Activated naive CD8-positive, alpha-beta T cell (primary cell): ENCODE data around the gene PAM.

Source experiments
- H3K27ac Mint-ChIP-seq: one replicate; pipeline ENCODE4 v1.8.0; 2021; ENCODE audit warnings: mixed read lengths
- H3K27me3 Mint-ChIP-seq: one replicate; pipeline ENCODE4 v1.8.0; 2021; ENCODE audit warnings: mixed read lengths
- H3K36me3 Mint-ChIP-seq: one replicate; pipeline ENCODE4 v1.8.0; 2021; ENCODE audit warnings: mixed read lengths
- H3K4me1 Mint-ChIP-seq: one replicate; pipeline ENCODE4 v1.8.0; 2021; ENCODE audit warnings: low read depth, mixed read lengths
- H3K4me3 Mint-ChIP-seq: one replicate; pipeline ENCODE4 v1.8.0; 2021; ENCODE audit warnings: mild to moderate bottlenecking, mixed read lengths
- H3K9me3 Mint-ChIP-seq: one replicate; pipeline ENCODE4 v1.8.0; 2021; ENCODE audit warnings: low read depth, mixed read lengths

The PAM gene

DNA sequence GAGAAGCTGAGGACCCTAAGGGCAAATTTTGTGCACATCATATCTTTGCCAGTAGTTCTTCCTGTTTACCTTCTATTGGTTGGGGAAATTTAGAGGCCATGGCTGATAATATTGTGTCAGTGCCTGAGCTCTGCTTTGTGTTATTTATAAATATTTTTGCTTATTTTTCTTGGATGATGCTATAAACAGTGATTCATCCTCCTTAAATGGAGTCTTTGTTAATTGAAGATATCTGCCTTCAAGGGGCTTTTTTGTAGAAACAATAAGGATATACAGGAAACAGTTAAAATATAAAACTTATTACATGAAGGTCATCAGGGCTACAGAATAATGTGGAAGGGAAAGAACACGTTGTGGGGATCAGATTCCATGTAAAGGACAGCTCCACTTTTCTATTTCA, 78.0 kb downstream of the PAM start:
- Mint-ChIP-seq H3K4me3 (no peak overlapping the region), H3K36me3 (peaks cover 13% of the 10 kb centered on the region), H3K27ac (no peak overlapping the region), H3K4me1 (peaks cover 14% of the 10 kb centered on the region), H3K9me3 (no peaks in the 10 kb centered on the region), H3K27me3 (no peaks in the 10 kb centered on the region)

DNA sequence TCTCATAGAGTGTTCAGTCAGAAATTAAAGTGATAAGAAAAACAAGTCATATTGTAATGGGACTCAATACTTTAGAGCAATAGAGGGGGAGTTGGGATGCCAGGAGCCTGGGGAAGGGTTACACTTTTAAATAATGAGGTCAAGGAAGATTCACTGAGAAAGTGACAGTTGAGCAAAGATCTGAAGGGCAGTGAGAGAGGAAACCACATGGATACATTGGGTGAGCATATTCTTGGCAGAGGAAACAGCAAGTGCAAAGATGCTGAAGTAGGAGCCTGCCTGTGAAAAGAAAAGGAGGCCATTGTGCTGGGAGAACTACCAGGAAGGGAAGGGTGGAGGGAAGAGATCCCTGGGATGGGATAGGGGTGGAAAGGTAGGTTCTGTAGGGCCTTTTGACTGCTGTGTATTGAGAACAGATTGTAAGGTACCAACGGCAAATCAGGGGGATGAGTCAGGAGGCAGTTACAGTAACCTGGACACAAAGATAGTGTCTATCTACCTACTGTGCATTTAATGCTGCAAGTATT, 79.4 kb downstream of the PAM start:
- Mint-ChIP-seq H3K9me3 (no peaks in the 10 kb centered on the region), H3K4me1 (peaks cover 14% of the 10 kb centered on the region), H3K36me3 (peaks cover 10% of the 10 kb centered on the region), H3K4me3 (no peak overlapping the region), H3K27ac (no peak overlapping the region), H3K27me3 (no peaks in the 10 kb centered on the region)

DNA sequence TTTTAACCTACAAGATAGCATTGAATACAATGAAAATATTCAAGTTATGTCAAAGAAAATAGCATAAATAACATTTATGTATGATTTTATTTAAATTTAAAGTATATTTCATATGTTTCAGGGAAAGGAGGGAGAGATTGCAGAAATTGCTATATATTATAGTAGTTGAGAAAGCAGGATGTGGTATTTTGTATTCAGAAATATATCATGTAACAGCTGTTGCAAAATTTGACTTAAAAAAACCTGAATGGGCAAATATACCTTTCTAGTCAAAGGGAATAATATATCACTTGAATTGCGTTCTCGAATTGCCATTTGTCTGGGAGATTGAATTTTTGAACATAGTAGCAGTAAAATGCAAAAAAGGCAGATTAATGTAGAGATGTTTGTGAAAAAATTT, 80.6 kb downstream of the PAM start:
- Mint-ChIP-seq H3K9me3 (no peaks in the 10 kb centered on the region), H3K4me3 (no peak overlapping the region), H3K27me3 (no peaks in the 10 kb centered on the region), H3K36me3 (peaks cover 5% of the 10 kb centered on the region), H3K27ac (no peak overlapping the region), H3K4me1 (peaks cover 14% of the 10 kb centered on the region)

DNA sequence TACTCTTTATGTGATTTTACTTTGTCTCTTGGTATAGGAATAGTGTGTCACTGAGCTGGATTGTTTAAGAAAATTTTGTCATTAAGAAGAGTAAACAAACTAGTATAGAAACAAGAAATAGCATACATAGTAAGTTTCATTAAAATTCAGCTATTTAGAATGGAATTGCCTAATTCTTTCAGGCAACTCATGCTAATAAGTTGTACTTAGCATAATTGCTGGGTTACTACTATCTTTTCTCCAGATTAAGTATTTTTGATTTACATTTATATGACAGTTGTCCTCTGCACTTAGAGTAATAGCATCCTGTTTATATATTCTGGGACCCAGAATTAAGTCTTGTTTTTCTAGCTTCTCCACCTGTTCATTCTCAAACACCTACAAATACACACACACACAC, 85.9 kb downstream of the PAM start:
- no peak overlapping the region for H3K27ac Mint-ChIP-seq
- no peaks in the 10 kb centered on the region for H3K27me3 Mint-ChIP-seq
- H3K4me3 Mint-ChIP-seq, result no peak overlapping the region
- peaks cover 5% of the 10 kb centered on the region for H3K4me1 Mint-ChIP-seq
- H3K36me3 Mint-ChIP-seq, result peaks cover 14% of the 10 kb centered on the region
- no peaks in the 10 kb centered on the region for H3K9me3 Mint-ChIP-seq

DNA sequence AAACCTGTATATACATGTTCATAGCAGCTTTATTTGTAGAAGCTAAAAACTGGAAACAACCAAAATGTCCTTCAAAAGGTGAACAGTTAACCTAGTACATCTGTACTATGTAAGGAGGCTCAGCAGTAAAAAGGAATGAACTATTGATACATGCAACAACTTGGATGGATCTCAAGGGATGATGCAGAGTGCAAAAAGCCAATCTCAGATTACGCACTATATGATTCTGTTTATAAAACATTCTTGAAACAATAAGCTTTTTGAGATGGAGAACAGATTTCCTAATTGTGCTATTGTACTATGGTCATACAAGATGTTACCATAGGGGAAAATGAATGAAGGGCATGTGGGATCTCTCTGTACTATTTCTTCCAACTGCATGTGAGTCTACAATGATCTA, 88.9 kb downstream of the PAM start:
- H3K9me3 Mint-ChIP-seq, result peaks cover 9% of the 10 kb centered on the region
- H3K4me3 Mint-ChIP-seq, result no peak overlapping the region
- peaks cover 20% of the 10 kb centered on the region for H3K36me3 Mint-ChIP-seq
- no peaks in the 10 kb centered on the region for H3K27me3 Mint-ChIP-seq
- H3K4me1 Mint-ChIP-seq, result no peaks in the 10 kb centered on the region
- H3K27ac Mint-ChIP-seq, result no peak overlapping the region

DNA sequence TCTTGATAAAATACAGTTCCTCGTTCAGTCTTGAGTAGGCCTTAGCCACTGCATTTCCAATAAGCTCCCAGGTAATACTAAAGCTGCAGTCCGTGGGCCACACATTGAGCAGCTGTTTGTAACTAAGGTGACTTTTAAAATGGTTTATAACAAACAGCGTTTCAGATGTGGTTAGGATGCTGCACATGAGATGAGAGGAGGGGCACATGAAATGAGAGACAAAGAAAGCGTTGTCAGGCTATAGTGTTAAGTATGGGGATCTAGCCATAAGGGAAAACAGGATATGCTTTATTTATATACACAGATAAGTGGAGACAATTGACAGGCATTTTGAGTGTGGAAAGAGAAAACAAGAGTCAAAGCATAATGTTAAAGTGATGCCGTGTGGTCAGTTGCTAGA, 89.9 kb downstream of the PAM start:
- H3K36me3 Mint-ChIP-seq, result peaks cover 20% of the 10 kb centered on the region
- no peak overlapping the region for H3K4me3 Mint-ChIP-seq
- no peaks in the 10 kb centered on the region for H3K4me1 Mint-ChIP-seq
- H3K27me3 Mint-ChIP-seq, result no peaks in the 10 kb centered on the region
- peaks cover 9% of the 10 kb centered on the region for H3K9me3 Mint-ChIP-seq
- no peak overlapping the region for H3K27ac Mint-ChIP-seq

DNA sequence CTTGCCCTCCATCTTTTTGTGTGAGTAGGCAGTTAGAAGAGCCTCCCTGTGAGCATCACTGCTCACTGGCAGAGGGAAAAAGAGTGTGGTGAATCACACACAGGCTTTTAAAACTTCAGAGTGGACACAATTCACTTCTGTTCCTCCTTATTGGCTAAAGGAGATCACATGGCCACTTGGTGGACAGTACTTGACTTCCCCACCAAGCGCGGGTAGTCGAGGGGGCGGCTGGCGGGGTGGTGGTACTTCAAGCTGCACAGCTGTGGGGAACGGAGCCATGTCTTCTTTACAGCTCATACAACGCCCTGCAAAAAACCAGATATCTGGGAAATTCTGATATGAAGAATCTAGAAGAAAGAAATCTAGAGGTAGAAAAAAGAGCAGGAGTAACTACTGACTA, 95.4 kb downstream of the PAM start:
- peaks cover 9% of the 10 kb centered on the region for H3K9me3 Mint-ChIP-seq
- H3K27ac Mint-ChIP-seq, result no peak overlapping the region
- peaks cover 2% of the 10 kb centered on the region for H3K4me1 Mint-ChIP-seq
- H3K4me3 Mint-ChIP-seq, result no peak overlapping the region
- no peaks in the 10 kb centered on the region for H3K27me3 Mint-ChIP-seq
- peaks cover 10% of the 10 kb centered on the region for H3K36me3 Mint-ChIP-seq

DNA sequence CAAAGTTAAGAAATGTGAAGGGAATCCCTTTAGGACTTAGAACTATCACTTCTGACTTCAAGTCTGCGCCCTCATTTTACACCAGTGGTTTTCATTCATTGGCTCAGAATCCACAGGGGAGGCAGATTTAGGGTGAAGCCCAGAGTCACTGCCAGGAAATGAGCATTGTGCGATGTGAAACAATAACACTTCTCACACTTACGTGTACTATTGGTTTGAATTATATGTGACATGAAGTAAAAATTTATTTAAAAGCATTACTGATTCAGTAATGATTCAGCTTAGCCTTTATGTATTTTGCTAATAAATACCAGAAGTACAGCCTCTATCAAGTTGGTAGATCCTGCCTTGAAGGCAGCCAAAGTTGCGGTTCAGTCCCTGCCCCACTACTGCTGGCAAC, 98.6 kb downstream of the PAM start:
- H3K27me3 Mint-ChIP-seq, result no peaks in the 10 kb centered on the region
- H3K4me3 Mint-ChIP-seq, result no peak overlapping the region
- H3K36me3 Mint-ChIP-seq, result peaks cover 2% of the 10 kb centered on the region
- H3K4me1 Mint-ChIP-seq, result peaks cover 6% of the 10 kb centered on the region
- peaks cover 3% of the 10 kb centered on the region for H3K9me3 Mint-ChIP-seq
- no peak overlapping the region for H3K27ac Mint-ChIP-seq

DNA sequence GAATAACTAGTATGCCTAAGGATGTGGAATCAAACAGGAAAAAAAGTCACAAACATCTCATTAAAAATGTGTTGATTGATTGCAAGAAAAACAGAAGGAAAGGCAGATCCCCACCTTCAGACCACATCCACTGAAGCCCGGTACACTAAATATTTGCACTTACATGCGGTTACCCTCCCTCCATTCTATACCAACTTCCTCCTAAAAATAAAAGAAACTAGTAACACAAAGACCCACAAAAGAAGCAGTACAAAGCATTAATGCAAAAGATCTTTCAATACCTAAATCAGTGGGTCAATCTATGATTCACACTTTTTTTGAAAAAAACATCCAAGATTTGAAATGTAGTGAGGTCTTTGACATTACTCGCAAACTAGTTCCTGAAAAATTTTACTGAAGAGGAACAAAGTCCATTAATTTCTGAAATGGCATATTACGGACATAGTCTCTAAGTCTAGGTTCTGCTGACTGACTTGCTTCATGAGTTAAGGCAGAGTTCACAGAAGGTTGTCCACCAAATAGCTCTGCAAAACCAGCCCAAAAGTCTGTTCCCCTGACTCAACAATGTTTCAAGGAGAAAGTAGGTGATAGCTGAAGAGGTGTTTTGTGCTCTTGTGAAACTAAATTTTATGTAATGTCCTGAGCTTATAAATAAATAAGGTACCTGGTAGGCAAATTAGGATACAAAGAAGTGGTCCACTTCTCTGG, 100.7 kb downstream of the PAM start:
- no peaks in the 10 kb centered on the region for H3K27me3 Mint-ChIP-seq
- no peak overlapping the region for H3K4me3 Mint-ChIP-seq
- peaks cover 6% of the 10 kb centered on the region for H3K4me1 Mint-ChIP-seq
- no peaks in the 10 kb centered on the region for H3K9me3 Mint-ChIP-seq
- H3K36me3 Mint-ChIP-seq, result peaks cover 4% of the 10 kb centered on the region
- H3K27ac Mint-ChIP-seq, result no peak overlapping the region

DNA sequence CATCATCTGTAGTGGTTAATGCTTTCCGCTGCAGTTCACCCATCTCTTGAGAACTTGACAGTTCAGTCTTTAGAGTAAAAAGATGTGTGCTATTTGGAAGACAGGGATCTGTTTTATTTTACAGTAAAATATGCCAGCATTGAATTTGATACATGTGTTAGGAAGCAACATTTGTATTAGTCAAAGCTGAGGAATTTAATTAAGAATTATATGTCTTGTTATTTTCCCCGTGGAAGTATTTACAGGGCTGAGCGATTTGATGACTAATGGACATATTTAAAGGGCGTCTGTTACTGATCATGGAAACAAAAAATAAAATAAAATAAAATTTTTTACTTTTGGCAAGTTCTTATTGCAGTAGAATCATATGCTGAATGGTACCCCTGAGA, 101.3 kb downstream of the PAM start:
- peaks cover 6% of the 10 kb centered on the region for H3K4me1 Mint-ChIP-seq
- H3K9me3 Mint-ChIP-seq, result no peaks in the 10 kb centered on the region
- H3K27me3 Mint-ChIP-seq, result no peaks in the 10 kb centered on the region
- no peak overlapping the region for H3K27ac Mint-ChIP-seq
- H3K36me3 Mint-ChIP-seq, result peaks cover 5% of the 10 kb centered on the region
- no peak overlapping the region for H3K4me3 Mint-ChIP-seq

DNA sequence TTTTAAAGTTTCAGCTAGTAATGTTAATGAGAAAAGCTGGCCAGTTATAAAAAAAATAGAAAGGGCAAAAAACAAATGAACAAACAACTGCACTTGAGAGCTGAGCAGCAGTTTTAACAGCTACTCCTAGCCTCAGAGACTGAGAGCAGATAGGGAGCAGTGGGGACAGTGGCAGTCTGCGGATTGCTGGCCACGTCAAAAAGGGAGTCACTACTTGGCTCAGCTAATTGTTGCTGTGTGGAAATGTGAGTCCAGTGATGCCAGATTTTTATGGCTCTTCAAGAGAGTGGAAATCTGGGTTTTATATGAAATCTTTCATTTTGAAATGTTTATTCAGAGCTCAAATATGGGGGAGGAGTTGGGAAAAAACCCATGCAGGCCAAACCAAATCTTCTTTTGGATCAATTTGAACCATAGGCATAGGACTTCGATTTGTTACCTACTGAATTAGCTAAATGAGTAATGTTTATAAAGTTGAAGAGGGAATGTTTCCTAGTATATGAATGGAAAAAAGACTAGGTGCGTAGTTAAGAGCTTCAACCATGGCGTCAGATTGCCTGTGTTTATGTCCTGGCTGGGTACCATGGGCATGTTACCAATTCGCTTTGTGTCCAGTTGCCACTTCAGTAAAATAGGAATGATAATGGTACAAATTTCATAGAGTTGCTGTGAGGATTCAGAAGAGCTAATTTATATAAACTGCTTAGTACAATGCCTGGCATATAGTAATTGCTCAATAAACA, 102.1 kb downstream of the PAM start:
- Mint-ChIP-seq H3K27me3 (no peaks in the 10 kb centered on the region), H3K36me3 (peaks cover 6% of the 10 kb centered on the region), H3K27ac (no peak overlapping the region), H3K4me3 (no peak overlapping the region), H3K9me3 (no peaks in the 10 kb centered on the region), H3K4me1 (peaks cover 6% of the 10 kb centered on the region)

DNA sequence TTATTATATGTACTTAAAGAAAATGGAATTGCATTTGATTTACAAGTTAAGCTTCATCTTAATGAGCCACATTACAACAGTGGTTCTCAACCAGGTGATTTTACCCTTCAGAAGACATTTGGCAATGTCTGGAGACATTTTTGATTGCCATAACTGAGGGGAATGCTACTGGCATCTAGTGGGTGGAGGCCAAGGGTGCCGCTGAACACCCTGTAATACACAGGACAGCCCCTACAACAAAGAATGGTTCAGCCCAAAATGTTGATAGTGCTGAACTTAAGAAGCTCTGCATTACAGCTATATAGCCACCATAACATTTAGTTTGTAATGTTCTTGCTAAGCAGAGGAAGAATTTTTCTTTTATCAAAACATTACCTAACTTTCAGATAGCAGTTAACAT, 103.1 kb downstream of the PAM start:
- H3K4me3 Mint-ChIP-seq, result no peak overlapping the region
- H3K9me3 Mint-ChIP-seq, result no peaks in the 10 kb centered on the region
- H3K27me3 Mint-ChIP-seq, result peaks cover 2% of the 10 kb centered on the region
- peaks cover 6% of the 10 kb centered on the region for H3K36me3 Mint-ChIP-seq
- peaks cover 6% of the 10 kb centered on the region for H3K4me1 Mint-ChIP-seq
- no peak overlapping the region for H3K27ac Mint-ChIP-seq

DNA sequence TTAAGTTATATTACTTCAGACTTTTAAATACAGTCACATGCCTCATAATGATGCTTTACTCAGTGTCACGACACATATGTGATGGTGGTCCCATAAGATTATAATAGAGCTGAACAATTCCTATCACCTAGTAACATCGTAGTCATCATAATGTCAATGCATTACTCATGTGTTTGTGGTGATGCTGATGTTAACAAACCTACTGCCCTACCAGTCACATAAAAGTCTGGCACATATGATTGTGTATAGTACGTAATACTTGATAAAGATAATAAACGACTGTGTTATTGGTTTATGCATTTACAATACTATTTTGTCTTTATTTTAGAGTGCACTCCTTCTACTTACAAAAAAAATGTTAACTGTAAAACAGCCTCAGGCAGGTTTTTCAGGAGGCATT, 103.7 kb downstream of the PAM start:
- H3K27ac Mint-ChIP-seq, result no peak overlapping the region
- peaks cover 2% of the 10 kb centered on the region for H3K27me3 Mint-ChIP-seq
- H3K36me3 Mint-ChIP-seq, result peaks cover 6% of the 10 kb centered on the region
- H3K4me1 Mint-ChIP-seq, result peaks cover 6% of the 10 kb centered on the region
- no peaks in the 10 kb centered on the region for H3K9me3 Mint-ChIP-seq
- H3K4me3 Mint-ChIP-seq, result no peak overlapping the region

DNA sequence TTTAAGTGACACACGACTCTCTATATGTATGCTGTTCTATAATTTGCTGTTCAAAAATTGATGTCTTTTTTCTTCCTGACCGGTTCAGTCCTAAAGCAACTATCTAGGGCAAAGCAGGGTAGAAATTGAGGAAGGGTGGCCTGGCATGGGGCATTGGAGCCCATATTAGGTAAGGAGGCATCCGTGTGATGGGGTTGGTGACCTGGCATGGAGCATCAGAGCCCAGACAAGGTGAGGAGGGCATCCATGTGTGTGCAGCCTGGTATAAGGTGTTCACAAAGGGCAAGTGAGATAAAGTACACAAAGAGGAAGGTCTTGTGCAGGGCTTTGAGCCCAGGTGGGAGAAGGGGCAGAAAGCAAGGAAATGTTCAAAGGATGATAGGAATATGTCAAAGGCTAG, 104.9 kb downstream of the PAM start:
- Mint-ChIP-seq H3K27ac (no peak overlapping the region), H3K4me3 (no peak overlapping the region), H3K36me3 (peaks cover 6% of the 10 kb centered on the region), H3K4me1 (peaks cover 7% of the 10 kb centered on the region), H3K9me3 (no peaks in the 10 kb centered on the region), H3K27me3 (peaks cover 5% of the 10 kb centered on the region)

DNA sequence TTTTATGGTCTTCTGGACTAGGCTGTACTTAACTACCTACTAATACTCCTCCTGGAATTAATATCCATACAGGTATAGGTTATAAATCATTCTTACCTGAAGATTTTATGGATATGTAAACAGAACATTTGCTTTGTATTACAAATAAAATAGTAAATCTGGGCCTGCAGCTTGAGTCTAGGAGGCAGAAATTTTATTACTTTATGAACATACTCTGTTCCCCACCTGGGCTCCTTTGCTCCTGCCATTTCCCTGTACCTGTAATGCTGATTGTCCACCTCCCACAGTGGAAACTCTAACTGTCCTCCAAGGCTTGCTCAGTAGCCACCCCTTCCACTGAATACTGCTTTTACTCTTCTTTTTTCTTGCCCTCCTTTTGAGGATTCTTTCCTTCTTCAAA, 108.0 kb downstream of the PAM start:
- no peak overlapping the region for H3K4me3 Mint-ChIP-seq
- peaks cover 9% of the 10 kb centered on the region for H3K36me3 Mint-ChIP-seq
- no peak overlapping the region for H3K27ac Mint-ChIP-seq
- H3K9me3 Mint-ChIP-seq, result no peaks in the 10 kb centered on the region
- H3K4me1 Mint-ChIP-seq, result peaks cover 16% of the 10 kb centered on the region
- H3K27me3 Mint-ChIP-seq, result peaks cover 11% of the 10 kb centered on the region
